ENCODE measurements around the gene CAMK4. TPM values are rescaled to one million over a fixed set of nuclear protein-coding genes. Genes with fewer than 3 reads are reported as not detected.

Gene CAMK4
- total RNA-seq, 1 experiment from 2014 or later: 6.3 TPM

DNA sequence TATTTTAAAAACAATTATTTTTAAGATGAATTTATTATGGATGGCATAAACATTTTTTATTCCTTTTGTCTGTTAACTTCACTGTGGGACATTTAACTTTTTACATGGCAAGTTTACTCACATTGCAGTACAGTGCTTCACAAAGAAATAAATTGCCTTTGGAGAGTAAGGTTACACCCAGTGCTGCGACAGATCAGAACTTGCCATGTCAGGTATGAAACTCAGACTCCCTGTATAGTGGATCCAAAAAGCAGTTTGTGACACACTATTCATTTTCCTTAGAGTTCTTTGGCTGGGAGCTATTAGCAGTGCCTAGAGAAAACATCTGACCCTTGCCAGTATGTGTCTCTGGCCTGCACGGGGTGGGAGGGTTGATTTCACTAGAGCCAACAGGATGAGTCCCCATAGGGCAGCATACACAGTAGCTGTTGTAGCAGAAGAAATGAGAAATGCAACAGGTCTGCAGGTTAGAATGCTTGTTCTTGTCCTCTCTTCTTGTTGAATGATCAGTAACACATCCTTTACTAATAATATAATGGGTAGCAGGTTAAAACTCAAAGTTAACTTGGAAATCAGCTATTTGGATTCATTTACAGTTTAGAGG lies 245.2 kb downstream of the CAMK4 start:
- Histone ChIP-seq H3K23ac (ENCODE audit: insufficient read length, low read depth, low read length) (no peak overlapping the region), H2BK5ac (ENCODE audit: insufficient read length, low read length) (no peak overlapping the region), H2AFZ (ENCODE audit: low read length) (no peak overlapping the region), H2BK20ac (ENCODE audit: low read depth, low read length, poor library complexity, severe bottlenecking) (no peak overlapping the region), H3K27ac (ENCODE audit: insufficient read length, low read depth, low read length) (no peak overlapping the region), H3K9me3 (ENCODE audit: control insufficient read depth, low read depth, low read length) (no peaks in the 10 kb centered on the region), H3K79me1 (ENCODE audit: insufficient read depth, low read depth, low read length, poor library complexity, severe bottlenecking) (no peaks in the 10 kb centered on the region), H4K20me1 (ENCODE audit: control insufficient read depth, insufficient read depth, insufficient read length) (no peaks in the 10 kb centered on the region), H3K14ac (ENCODE audit: insufficient read depth, low read length) (no peak overlapping the region), H3K56ac (ENCODE audit: insufficient read length, low read depth, low read length) (no peak overlapping the region), H4K91ac (ENCODE audit: insufficient read length, low read depth, low read length) (no peak overlapping the region), H2AK5ac (ENCODE audit: insufficient read length, low read length) (no peak overlapping the region), H4K8ac (replicated peaks; ENCODE audit: insufficient read length, low read depth, low read length) (no peak overlapping the region), H3K18ac (ENCODE audit: insufficient read length, low read depth, low read length) (no peak overlapping the region), H3K4me2 (ENCODE audit: insufficient read depth, insufficient read length, low read length) (no peak overlapping the region), H2BK12ac (ENCODE audit: insufficient read length, low read depth, low read length) (no peak overlapping the region), H3K4ac (ENCODE audit: low read depth, low read length) (no peak overlapping the region), H3K4me1 (ENCODE audit: insufficient read depth, low read length) (no peaks in the 10 kb centered on the region), H3K9ac (ENCODE audit: extremely low read depth, insufficient read length, low read length) (no peak overlapping the region), H2BK120ac (ENCODE audit: low read depth, low read length, poor library complexity, severe bottlenecking) (no peak overlapping the region), H2BK15ac (ENCODE audit: low read depth, low read length) (no peak overlapping the region), H3K27me3 (ENCODE audit: insufficient read depth, low read length) (no peaks in the 10 kb centered on the region), H3T11ph (ENCODE audit: low read length) (no peak overlapping the region), H4K5ac (ENCODE audit: insufficient read length, low read depth, low read length) (no peak overlapping the region), H3K23me2 (ENCODE audit: insufficient read length, low read depth, low read length, poor library complexity, severe bottlenecking) (no peaks in the 10 kb centered on the region), H3K79me2 (ENCODE audit: insufficient read depth, low read length) (no peaks in the 10 kb centered on the region)
- TF ChIP-seq, protein P1, sequence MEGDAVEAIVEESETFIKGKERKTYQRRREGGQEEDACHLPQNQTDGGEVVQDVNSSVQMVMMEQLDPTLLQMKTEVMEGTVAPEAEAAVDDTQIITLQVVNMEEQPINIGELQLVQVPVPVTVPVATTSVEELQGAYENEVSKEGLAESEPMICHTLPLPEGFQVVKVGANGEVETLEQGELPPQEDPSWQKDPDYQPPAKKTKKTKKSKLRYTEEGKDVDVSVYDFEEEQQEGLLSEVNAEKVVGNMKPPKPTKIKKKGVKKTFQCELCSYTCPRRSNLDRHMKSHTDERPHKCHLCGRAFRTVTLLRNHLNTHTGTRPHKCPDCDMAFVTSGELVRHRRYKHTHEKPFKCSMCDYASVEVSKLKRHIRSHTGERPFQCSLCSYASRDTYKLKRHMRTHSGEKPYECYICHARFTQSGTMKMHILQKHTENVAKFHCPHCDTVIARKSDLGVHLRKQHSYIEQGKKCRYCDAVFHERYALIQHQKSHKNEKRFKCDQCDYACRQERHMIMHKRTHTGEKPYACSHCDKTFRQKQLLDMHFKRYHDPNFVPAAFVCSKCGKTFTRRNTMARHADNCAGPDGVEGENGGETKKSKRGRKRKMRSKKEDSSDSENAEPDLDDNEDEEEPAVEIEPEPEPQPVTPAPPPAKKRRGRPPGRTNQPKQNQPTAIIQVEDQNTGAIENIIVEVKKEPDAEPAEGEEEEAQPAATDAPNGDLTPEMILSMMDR (conservative IDR thresholded peaks at IDR 0.05): no peak
- peaks cover 2 to 24% (median 4%) of the 10 kb centered on the region in 3 experiments; a peak in 5 of 7 replicates for H3K36me3 Mint-ChIP-seq (ENCODE audit: insufficient read depth in 1 of 3, low read depth in 3 of 3)
- H3K27ac Mint-ChIP-seq: no peak overlapping the region
- no peak for DNase-seq
- H3K9me3 Mint-ChIP-seq: peaks cover 12 to 14% of the 10 kb centered on the region in 2 experiments
- no peaks in the 10 kb centered on the region for H3K4me1 Mint-ChIP-seq
- no peaks in the 10 kb centered on the region for H3K27me3 Mint-ChIP-seq (ENCODE audit: low read depth)
- no CpG with 5 or more reads among the region's 2 CpGs for WGBS (ENCODE audit: extremely low coverage, insufficient read length, low lambda C conversion rate)
- no peak overlapping the region for H3K4me3 Mint-ChIP-seq
